Suppressor macrophage (primary cell): ENCODE measurements around the gene ADNP.
"Not testable (repeated sequence)": the region's sequence is repeated elsewhere in the genome, so short reads cannot be mapped to it uniquely, and the experiment has no call there.

Source experiments
- DNase-seq, 4 experiments: peaks; one replicate each; pipeline ENCODE4 v3.0.0-alpha.2; 2020 to 2022
- total RNA-seq, 17 experiments: gene quantifications; one replicate each; lab custom pipeline; 2026; ENCODE audit warnings: mixed read lengths in 6 of 17, inconsistent platforms in 3 of 17; lab: John Stamatoyannopoulos, UW

ADNP gene
- 12.5 to 121 (median 44.0) reads per million in 17 experiments for total RNA-seq

DNA sequence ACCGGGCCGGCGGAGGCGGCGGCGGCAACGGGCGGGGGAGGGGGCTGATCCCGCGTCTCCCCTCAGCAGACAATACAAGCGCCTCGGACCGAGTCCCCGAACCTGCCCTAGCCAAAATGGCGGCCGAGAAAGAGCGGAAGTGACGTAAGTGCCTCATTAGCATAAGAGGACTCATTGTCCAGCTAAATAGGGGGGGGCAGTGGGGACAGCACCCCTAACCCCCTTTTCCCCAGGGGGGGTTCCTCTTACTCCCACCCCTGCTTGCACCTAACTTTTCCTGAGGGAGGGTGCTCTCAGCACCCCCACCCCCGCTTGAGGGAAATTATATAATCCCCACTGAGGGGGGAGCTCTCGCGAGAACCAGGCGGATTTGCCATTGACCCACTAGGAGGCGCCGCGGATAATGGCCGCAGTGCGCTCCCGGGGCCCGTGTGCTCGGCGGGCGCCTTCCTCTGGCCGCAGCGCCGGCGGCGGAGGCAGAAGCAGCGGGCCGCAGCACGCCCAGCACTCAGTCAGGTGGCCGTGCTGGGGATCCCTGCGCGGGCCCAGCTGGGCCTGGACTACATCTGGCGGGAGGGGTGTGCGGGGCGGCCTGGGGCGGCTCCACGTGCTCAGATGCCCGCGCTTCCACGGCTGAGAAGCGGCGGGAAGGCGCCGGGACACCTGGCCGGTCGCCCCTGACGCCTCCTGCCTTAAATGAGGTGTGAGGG, at the start of gene ADNP:
TSS of gene ADNP (minus strand) at position 132 of the 710 bp plus-strand sequence. CDS start 27,441 bp downstream, outside the sequence.
- DNase-seq, result peak; percentile 95 to 98 (median 97)

DNA sequence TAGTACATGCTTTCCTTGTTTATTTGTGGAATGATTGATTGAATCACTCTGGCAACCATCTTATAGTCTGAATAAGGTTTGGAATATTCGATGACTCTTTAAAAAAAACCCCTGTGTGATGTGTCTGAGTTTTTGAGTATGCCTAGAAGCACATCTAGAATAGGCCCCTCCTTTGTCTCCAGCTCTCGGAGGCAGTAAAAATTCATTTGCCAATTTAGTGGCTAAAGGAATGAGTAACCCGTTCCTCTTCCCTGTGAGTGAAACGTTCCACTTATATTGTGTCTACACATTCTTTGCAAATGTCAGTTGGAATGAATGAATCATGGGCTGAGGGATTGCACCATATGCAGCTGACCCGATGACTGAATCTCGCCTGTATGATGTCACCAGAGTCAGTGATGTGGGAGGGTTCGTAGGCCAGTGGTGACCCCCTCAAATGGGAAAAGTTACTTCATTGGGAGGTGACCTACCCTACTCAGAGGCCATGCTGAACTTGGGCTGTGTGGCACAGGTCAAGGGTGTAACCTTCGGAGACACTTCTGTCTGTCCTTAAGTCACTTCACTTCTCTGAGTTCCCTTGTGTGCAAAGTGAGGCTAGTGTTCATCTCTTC, 48.9 kb upstream of the ADNP start:
- DNase-seq, result peak; percentile 86 to 95 (median 88)

GRCh38 chr20:50978533-50978932, 47.3 kb upstream of the ADNP start:
- DNase-seq, result not testable (repeated sequence)

DNA sequence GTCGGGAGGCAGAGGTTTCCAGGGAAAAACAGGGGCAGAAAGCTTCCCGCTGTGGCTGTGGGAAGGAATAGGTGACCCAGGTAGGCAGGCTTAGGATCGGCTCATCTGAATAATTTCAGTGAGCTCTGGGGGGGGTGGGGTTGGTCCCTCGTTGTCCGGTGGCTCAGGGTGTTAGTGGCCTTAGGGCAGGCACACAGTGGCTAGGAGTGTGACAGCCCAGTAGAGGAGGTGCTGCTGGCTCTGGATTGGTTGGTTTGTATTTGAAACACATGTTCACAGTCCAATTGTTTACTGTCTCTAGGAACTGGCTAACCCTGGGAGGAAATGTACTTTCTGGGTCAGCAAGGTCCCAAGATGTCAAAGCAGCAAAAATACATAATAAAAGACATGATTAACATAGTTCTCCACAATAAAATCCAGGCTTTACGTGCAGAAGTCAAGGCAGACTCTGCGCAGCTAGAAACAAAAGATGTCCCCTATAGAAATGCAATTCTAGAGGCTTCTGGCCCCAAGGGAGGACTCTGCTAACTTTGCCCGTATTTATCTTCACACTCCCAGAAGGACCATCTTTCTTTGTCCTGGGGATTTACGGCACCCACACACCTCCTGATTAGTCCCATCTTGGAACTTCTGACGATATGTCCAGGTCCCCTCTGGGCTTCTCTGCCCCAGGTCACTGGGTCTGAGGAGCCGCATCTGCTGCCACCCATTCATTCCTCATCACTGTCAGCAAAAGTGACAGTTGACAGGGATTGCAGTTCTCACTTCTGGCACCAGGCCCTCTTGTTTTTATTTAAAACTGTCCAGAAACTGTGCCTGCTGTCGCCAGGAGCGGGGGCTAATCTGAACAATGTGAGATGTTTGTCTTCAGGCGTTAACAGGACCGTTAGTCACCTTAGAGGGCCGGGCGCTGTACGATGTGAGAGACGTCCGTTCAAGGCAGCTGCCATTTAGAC, 46.1 kb upstream of the ADNP start:
- no peak for DNase-seq

DNA sequence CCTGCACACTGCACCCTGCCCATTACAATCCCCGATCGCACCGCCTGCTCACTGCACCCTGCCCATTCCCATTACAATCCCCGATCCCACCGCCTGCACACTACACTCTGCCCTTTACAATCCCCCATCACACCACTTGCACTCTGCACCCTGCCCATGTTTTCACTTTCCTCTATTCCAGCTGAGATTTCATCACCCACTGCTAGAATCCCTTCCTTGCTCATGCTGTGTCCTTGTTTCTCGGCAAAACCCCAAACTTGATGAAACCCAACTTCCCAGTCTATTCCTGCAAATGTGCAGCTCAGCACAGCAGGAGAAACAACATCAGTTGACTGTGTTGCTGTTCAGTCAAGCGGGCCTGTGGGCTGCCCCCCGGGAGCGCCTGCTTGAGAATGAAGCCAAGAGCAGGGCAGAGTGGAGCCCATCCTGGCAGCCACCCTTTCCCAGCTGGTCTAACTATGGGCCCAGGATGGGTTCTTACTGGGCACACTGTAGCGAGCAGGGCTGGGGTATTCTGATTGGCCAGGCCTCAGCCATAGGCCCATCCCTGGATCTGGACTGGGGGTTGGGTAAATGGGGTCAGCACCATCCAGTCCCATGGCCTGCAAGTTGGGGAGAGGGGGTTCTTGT, 44.6 kb upstream of the ADNP start:
- no peak for DNase-seq

DNA sequence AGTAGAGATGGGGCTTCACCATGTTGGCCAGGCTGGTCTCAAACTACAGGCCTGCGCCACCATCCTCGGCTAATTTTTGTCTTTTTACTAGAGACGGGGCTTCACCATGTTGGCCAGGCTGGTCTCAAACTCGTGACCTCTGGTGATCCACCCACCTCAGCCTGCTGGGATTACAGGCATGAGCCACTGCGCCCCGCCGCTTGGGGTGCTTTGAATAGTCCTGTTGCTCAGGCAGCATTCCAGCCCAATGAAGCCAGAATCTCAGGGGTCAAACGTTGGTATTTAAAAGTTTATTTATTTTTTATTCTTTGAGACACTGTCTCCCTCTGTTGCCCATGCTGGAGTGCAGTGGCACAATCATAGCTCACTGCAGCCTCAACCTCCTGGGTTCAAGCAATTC, 38.7 kb upstream of the ADNP start:
- DNase-seq, result no peak

GRCh38 chr20:50969435-50969834, 38.2 kb upstream of the ADNP start:
- peak in 1 of 4 experiments; percentile 8 for DNase-seq

DNA sequence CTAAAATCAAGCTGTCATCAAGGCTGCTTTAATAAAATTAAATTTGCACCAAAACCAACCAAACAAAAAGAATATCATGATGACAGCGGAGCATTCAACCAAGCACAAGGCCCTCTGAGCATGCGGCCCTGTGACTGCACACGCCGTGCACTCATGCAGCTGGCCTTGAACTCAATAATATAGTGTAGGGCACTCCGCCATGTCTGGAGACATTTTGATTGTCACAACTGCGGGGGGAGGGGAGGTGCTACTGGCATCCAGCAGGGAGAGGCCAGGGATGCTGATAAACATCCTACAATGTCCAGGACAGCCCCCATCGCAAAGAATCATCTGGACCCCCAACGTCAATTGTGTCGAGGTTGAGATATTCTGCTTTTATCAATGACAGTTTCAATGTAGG, 37.1 kb upstream of the ADNP start:
- DNase-seq, result no peak

DNA sequence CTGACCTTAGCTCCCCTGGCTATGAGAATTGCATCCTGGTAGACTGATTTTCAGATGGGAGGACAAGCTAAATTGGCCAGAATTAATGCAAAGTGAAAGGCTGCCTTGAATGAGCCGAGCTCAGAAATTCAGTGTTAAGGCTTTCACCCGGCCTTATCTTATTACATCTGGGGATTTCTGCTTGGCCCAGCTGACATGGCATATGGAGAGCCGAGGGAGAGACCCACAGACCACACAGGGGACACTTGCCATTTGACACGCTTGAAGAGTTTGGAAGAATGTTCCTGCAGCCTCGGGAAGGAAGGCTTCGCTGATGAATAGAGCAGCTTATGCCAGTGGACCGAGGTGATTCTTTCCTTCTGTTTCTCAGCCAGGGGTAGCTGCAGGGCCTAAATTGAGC, 36.3 kb upstream of the ADNP start:
- DNase-seq, result no peak

DNA sequence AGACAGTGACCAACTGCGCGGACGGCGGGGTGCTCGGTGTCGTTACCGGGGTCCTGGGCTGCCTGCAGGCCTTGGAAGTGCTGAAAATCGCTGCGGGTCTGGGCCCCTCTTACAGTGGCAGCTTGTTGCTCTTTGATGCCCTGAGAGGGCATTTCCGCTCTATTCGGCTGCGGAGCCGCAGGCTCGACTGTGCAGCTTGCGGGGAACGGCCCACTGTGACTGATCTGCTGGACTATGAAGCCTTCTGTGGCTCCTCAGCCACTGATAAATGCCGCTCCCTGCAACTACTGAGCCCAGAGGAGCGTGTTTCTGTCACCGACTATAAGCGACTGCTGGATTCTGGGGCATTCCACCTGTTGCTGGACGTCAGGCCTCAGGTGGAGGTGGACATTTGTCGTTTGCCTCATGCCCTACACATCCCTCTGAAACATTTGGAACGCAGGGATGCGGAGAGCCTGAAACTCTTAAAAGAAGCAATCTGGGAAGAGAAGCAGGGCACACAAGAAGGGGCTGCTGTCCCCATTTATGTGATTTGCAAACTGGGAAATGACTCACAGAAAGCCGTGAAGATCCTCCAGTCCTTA, 28.4 kb upstream of the ADNP start:
- DNase-seq, result no peak

DNA sequence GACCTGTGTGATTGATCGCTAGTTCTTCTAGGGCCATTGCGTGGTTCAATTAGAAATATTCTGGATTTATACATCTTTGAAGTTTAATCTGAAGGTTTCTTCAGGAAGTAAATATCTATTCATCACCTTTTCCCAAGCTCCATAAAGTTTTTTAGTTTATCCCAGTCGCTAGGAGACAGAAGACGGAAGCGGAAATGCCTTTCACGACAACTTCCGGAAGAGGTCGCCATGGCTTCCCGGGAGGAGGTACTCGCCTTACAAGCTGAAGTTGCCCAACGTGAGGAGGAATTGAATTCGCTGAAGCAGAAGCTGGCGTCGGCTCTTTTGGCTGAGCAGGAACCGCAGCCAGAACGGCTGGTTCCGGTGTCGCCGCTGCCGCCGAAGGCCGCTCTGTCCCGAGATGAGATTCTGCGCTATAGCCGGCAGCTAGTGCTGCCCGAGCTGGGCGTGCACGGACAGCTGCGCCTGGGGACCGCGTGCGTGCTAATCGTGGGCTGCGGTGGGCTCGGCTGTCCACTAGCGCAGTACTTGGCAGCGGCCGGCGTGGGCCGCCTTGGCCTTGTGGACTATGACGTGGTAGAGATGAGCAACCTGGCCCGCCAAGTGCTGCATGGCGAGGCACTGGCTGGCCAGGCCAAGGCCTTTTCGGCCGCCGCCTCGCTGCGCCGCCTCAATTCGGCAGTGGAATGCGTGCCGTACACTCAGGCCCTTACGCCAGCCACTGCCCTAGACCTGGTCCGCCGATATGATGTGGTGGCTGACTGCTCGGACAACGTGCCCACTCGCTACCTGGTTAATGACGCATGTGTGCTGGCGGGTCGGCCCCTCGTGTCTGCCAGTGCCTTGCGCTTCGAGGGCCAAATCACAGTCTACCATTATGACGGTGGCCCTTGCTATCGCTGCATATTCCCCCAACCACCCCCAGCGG, 27.6 kb upstream of the ADNP start, which contains the start of gene MOCS3:
TSS of gene MOCS3 (plus strand) at position 204 of the 928 bp plus-strand sequence. CDS start at position 229, 25 bp downstream.
- DNase-seq, result peak; percentile 95 to 99 (median 96)

DNA sequence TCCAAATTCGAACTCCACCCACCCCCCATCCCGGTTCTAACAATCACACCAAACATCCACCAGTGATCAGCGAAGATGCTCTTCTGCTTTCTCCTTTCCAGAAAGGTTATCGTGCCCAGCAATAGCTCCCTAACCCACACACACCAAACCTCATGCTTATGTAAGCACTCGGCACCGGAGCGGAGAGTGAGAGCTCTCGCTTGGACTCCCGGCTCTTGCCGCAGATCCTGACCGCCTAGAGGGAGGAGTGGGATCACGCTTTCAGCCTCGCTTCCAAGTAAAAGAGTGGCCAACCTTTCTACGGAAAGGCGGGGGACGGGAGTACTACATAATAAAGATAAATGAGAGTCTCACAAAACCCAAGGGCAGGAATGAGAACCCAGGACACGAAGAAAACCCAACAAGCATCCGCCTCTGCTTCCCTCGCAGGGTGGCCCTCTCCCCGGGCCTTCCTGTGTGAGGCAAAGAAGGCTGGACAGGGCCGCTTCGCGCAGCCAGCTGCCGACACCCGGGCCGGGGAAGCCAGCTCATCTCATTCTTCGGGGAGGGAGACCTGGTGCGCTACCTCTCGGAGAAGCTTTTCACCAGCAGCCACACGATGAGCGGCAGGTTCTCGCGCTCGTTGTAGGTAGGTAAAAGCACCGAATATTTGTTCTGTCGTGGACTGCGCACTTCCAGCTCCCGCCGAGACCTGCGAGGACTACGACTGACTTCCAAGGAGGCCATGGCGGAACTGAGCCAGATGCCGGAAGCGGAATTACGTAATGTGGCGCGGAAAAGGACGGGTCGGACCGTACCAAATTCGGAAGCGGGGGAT, 26.8 kb upstream of the ADNP start, which contains the start of gene DPM1:
TSS of gene DPM1 (minus strand) at position 735 of the 817 bp plus-strand sequence. CDS start at position 726, 9 bp downstream.
- peak; percentile 93 to 97 (median 94) for DNase-seq

DNA sequence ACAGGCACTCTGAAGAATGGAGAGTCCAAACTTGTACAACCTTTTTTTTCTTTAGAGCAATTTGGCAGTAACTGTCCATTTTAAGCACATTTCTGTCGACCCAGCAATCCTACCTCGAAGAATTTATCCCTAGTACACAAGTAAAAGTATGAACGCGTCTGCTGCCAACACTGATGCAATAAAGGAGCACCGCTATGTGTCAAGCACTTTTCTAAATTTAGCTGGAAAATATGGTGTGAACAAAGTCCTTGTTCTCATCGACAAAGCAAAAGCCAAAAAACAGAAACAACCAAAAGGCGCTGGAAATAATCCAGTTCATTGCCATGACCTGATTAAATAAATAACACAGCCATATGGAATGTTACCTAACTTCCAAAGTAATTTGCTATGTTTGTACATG, 26.0 kb upstream of the ADNP start:
- peak in 2 of 4 experiments; percentile 10 to 13 for DNase-seq

GRCh38 chr20:50953821-50954220, 22.6 kb upstream of the ADNP start:
- no peak for DNase-seq

GRCh38 chr20:50953196-50953595, 22.0 kb upstream of the ADNP start:
- DNase-seq, result no peak

- no peak for DNase-seq
Observed at GRCh38 chr20:50948132-50948785, 17.0 kb upstream of the ADNP start.

DNA sequence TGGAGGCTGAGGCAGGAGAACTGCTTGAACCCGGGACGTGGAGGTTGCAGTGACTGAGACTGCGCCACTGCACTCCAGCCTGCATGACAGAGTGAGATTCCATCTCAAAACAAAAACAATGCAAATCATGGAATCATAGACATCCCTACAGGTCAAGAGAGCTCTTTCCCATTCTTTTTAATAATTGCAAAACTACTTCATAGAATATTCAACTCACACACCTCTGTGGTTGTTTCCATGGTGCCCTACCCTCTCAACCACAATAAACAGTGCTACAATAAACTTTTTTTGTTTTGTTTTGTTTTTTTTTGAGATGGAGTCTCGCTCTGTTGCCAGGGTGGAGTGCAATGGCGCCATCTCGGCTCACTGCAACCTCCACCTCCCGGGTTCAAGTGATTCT, 11.8 kb upstream of the ADNP start:
- DNase-seq, result no peak

GRCh38 chr20:50933589-50933988, 2.4 kb upstream of the ADNP start:
- no peak for DNase-seq

DNA sequence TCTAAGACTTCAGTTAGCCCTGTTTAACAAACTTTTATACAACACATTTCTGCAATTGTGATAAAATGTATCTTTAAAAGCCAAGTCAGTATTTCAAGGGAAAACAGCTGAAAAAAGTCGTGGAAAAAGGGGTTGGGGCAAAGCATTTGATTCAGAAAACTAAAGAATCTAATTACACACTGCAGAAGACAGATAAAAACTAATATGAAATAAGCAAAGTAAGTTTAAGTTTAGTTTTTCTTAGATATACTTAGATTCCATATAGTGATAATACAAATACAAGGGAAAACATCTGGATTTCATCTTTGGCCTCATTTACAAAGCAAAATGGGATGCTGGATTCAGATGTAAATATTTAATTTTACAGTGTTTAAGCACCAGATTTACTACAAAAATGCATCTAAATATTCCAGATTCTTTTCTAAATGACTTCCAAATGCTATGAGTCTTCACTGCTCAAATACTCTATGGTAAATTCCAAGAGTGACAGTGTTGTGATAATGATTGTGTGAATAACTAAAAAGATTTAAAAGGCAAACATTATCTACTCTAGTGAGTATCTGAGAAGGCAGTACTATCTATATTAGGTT, 1.5 kb upstream of the ADNP start:
- no peak for DNase-seq
